GM12872 (cell line): ENCODE measurements around the gene ABI3BP.

Experiments used
- CTCF ChIP-seq: IDR thresholded peaks from 3 replicates; pipeline ENCODE4 v1.5.1; 2011; ENCODE audit warnings: low read depth, mild to moderate bottlenecking, low read length, moderate library complexity; ENCODE audit not compliant: insufficient read depth

ABI3BP gene

GRCh38 chr3:101009386-101009785 is 16.2 kb upstream of the ABI3BP start:
- no peak for TF ChIP-seq CTCF

DNA sequence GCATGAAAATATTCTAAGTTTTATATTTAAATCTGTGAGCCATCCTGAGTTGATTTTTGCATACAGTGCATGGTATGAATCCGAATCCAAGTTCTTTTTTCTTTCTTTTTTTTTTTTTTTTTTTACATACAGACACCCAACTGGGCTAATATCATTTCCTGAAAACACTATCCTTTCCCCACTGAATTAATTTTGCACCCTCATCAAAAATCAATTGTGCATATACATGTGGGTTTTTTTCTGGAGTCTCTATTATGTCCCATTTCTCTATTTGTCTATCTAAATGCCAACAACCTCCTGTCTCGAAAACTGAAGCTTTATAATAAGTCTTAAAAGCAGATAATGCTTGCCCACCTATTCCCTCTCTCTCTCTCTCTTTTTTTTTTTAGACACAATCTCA is 5.9 kb upstream of the ABI3BP start:
- no peak for TF ChIP-seq CTCF

DNA sequence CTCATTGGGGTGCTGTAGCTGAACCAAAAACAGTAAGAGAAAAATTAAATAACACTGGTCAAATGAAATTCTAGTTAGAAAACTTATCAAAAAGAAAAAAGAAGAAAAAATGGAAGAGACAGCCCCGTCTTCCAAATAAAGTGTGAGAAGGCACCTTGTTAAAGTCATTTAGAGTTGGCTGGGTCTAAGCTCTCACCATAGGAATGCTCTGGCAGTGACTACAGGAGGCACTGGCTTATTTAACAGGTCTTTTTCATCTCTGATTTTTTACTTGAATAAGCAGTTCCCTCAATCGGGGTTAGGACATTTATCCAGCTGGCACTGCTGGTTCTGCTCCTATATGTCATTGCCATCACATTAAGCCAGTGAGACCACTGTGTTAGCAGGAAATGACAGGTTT is 1.6 kb upstream of the ABI3BP start:
- TF ChIP-seq CTCF, result no peak

DNA sequence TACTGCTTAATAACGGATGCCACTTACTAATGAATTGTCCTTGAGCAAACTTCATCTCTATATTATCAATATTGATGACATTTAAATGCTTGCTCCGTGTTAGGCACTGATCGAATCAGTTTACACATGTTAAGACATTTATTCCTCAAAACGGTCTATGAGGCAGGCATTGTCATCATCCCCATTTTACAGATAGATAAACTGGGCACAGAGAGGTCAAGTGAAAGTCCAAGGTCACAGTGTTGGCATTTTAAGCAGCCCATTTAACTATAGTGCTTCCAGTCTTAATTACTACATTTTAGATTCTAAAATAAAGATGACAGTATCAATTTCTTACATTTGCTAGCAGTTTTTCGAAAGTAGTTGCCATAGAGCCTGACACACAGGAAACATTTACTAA is 966 bp upstream of the ABI3BP start:
- TF ChIP-seq CTCF, result no peak

- no peak for TF ChIP-seq CTCF
Observed at GRCh38 chr3:100992231-100993012, 799 bp downstream of the ABI3BP start.

DNA sequence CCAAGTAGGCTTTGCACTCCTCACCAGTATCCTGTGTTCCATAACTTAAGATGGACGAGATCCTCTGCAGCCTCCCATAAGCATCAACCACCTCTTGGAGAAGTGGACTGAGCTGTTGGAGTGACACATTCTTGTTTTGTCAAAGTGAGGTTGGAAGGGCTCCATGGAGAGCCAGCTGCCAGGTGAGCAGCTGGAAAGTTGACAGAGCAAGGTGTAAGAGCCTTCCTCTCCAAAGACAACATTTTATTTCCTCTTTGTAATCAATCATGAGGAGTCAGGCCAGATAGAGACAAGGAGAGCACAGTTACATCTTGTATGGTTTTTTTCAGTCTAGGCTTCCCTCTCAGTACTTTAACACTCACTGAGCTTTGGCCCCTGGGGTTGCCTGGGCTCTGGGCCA is 5.1 kb downstream of the ABI3BP start:
- no peak for TF ChIP-seq CTCF

DNA sequence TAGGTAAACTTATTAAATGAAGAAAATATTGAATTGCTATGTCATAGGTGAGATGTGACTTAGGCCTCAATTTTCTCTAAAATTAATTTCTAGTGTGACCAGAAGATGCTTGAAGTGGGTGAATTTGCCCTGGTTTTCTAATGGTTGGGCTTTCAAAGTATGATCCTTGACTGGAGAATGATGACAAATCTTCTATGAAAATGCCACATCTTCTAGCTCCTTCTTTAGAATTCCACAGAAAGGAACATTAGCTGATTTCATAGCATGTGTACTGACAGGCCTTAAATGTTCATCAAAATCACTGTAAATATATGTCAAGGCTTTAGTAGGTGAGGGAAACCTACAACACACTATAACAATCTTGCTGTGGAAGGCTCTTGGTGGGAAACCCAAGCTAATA is 8.9 kb downstream of the ABI3BP start:
- TF ChIP-seq CTCF, result no peak
